Measurements from ENCODE around the gene PITPNM2.

DNA sequence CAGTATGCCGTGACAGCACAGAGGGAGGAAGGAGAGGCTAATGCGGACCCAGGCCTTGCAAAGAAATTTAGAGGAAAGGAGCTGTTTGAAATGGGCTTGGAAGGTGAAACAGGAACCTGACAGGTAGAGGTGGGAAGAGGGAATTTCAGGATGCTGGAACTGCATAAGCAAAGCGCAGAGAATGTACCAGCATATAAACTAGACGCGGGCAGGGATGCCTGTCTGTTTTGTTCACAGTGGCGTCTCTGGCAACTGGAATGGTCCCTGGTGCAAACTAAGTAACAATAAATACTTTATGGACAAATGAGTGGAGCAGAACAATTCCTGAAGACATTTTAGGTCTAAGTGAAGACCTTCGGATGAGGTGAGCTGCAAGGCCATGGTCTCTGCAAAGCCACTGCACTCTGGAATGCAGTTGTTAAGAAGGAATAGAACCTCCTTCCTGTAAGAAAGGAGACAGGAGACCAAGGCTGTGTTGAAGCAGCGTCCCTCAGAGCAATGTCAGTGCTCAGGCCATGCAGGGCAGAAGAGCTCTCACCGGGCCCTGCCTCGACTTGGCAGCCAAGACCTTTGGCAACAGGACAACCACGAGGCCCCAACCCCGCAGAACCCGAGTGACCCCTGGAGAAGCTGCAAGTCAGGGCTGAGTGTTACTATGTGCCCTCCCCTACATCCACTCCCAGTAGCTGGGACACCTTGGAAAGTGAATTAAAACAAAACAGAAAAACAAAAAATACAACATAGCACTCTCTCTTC, 42.8 kb downstream of the PITPNM2 start:
- no peak for TF ChIP-seq POLR2AphosphoS5 (IDR thresholded peaks at IDR 0.05)
- TF ChIP-seq EP300 (IDR thresholded peaks at IDR 0.05) = no peak
- TF ChIP-seq, protein P1, sequence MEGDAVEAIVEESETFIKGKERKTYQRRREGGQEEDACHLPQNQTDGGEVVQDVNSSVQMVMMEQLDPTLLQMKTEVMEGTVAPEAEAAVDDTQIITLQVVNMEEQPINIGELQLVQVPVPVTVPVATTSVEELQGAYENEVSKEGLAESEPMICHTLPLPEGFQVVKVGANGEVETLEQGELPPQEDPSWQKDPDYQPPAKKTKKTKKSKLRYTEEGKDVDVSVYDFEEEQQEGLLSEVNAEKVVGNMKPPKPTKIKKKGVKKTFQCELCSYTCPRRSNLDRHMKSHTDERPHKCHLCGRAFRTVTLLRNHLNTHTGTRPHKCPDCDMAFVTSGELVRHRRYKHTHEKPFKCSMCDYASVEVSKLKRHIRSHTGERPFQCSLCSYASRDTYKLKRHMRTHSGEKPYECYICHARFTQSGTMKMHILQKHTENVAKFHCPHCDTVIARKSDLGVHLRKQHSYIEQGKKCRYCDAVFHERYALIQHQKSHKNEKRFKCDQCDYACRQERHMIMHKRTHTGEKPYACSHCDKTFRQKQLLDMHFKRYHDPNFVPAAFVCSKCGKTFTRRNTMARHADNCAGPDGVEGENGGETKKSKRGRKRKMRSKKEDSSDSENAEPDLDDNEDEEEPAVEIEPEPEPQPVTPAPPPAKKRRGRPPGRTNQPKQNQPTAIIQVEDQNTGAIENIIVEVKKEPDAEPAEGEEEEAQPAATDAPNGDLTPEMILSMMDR (IDR thresholded peaks at IDR 0.05) = no peak

All from esophagus muscularis mucosa (tissue), 4 donors.